NAMALWA (cell line): ENCODE measurements around the gene ITPR2.
"Not testable (repeated sequence)": the region's sequence is repeated elsewhere in the genome, so short reads cannot be mapped to it uniquely, and the experiment has no call there.

Experiments
- DNase-seq: peaks from one replicate; pipeline ENCODE4 v3.0.0-alpha.2; 2015; ENCODE audit warnings: low spot score

The ITPR2 gene

GRCh38 chr12:26622601-26623000, 210.4 kb downstream of the ITPR2 start:
- no peak for DNase-seq

- no peak for DNase-seq
These were observed 211.1 kb downstream of the ITPR2 start for GRCh38 chr12:26621932-26622331.

- DNase-seq = no peak
These were observed 212.1 kb downstream of the ITPR2 start for GRCh38 chr12:26620907-26621306.

- no peak for DNase-seq
These were observed 215.5 kb downstream of the ITPR2 start for GRCh38 chr12:26617513-26617912.

GRCh38 chr12:26614011-26614616, 218.9 kb downstream of the ITPR2 start:
- peak; percentile 51 for DNase-seq

- no peak for DNase-seq
These were observed 220.8 kb downstream of the ITPR2 start for GRCh38 chr12:26612203-26612602.

GRCh38 chr12:26611598-26611997, 221.4 kb downstream of the ITPR2 start:
- DNase-seq = no peak

GRCh38 chr12:26610774-26611173, 222.2 kb downstream of the ITPR2 start:
- no peak for DNase-seq

- DNase-seq = no peak
These were observed 223.0 kb downstream of the ITPR2 start for GRCh38 chr12:26609986-26610385.

GRCh38 chr12:26608706-26609105, 224.3 kb downstream of the ITPR2 start:
- DNase-seq = no peak

- DNase-seq = no peak
These were observed 224.7 kb downstream of the ITPR2 start for GRCh38 chr12:26608273-26608672.

GRCh38 chr12:26606911-26607310, 226.1 kb downstream of the ITPR2 start:
- no peak for DNase-seq

GRCh38 chr12:26604813-26605212, 228.2 kb downstream of the ITPR2 start:
- not testable (repeated sequence) for DNase-seq

- no peak for DNase-seq
These were observed 233.8 kb downstream of the ITPR2 start for GRCh38 chr12:26599096-26599695.

- no peak for DNase-seq
These were observed 237.2 kb downstream of the ITPR2 start for GRCh38 chr12:26595806-26596205.

- no peak for DNase-seq
These were observed 252.4 kb downstream of the ITPR2 start for GRCh38 chr12:26580619-26581018.

- no peak for DNase-seq
These were observed 256.7 kb downstream of the ITPR2 start for GRCh38 chr12:26576266-26576665.

GRCh38 chr12:26573225-26573909, 259.6 kb downstream of the ITPR2 start:
- DNase-seq = peak; percentile 37

GRCh38 chr12:26572137-26572536, 260.9 kb downstream of the ITPR2 start:
- DNase-seq = no peak

- no peak for DNase-seq
These were observed 261.4 kb downstream of the ITPR2 start for GRCh38 chr12:26571560-26571959.

- no peak for DNase-seq
These were observed 265.9 kb downstream of the ITPR2 start for GRCh38 chr12:26567126-26567525.

GRCh38 chr12:26566675-26567074, 266.3 kb downstream of the ITPR2 start:
- DNase-seq = no peak

GRCh38 chr12:26566186-26566585, 266.8 kb downstream of the ITPR2 start:
- DNase-seq = no peak

- DNase-seq = no peak
These were observed 268.6 kb downstream of the ITPR2 start for GRCh38 chr12:26564391-26564790.
